H1 (cell line): Measurements from ENCODE around the gene ACSF2. TPM values are rescaled to one million over a fixed set of nuclear protein-coding genes. Genes with fewer than 3 reads are reported as not detected.

Experiments used
- CTCF ChIA-PET: fragments of 300-600 bp; sonication (Branson Sonifier 250); formaldehyde crosslinking; loops from one replicate; lab custom pipeline; 2021; ENCODE audit not compliant: partially characterized antibody; lab: Charles Lee
- POLR2A ChIA-PET: fragments of 300-600 bp; sonication (Branson Sonifier 250); formaldehyde crosslinking; loops from one replicate; lab custom pipeline; 2021; ENCODE audit warnings: inconsistent platforms; ENCODE audit not compliant: partially characterized antibody; lab: Charles Lee
- DNase-seq, 2 experiments: peaks; one replicate each; pipeline versions ENCODE4 v3.0.0 to v3.0.0-alpha.2; 2010 to 2022; ENCODE audit warnings: low spot score in 2 of 2, low read depth in 1 of 2, mixed read lengths in 1 of 2
- FAIRE-seq: peaks from 2 replicates; lab custom pipeline; 2011; peaks lifted over from hg19 to GRCh38; lab: Jason Lieb, UNC
- H2AFZ ChIP-seq: 2 replicates; pipeline ENCODE4 v1.8.1; 2012; ENCODE audit warnings: low read length, inconsistent platforms
- H2AK5ac ChIP-seq: 2 replicates; pipeline ENCODE4 v1.6.1; 2013; ENCODE audit warnings: low read depth, low read length
- H2BK120ac ChIP-seq: replicated peaks from 2 replicates; pipeline ENCODE3; 2013; ENCODE audit warnings: low read depth, low read length, inconsistent platforms
- H2BK12ac ChIP-seq: 2 replicates; pipeline ENCODE4 v1.6.1; 2013; ENCODE audit warnings: low read depth, low read length
- H2BK15ac ChIP-seq: 2 replicates; pipeline ENCODE4 v1.6.1; 2013; ENCODE audit warnings: low read length
- H2BK20ac ChIP-seq: 2 replicates; pipeline ENCODE4 v1.6.1; 2013; ENCODE audit warnings: low read length
- H2BK5ac ChIP-seq: 2 replicates; pipeline ENCODE4 v1.6.1; 2013; ENCODE audit warnings: low read depth, low read length
- H3K14ac ChIP-seq: 2 replicates; pipeline ENCODE4 v1.6.1; 2013; ENCODE audit warnings: inconsistent platforms; ENCODE audit not compliant: insufficient read length
- H3K18ac ChIP-seq: 2 replicates; pipeline ENCODE4 v1.6.1; 2013; ENCODE audit warnings: low read length; ENCODE audit errors: extremely low read depth
- H3K23ac ChIP-seq: 2 replicates; pipeline ENCODE4 v1.6.1; 2013; ENCODE audit warnings: inconsistent platforms; ENCODE audit not compliant: insufficient read length
- H3K23me2 ChIP-seq: 2 replicates; pipeline ENCODE4 v1.6.1; 2013; ENCODE audit warnings: low read depth, low read length
- H3K27ac ChIP-seq: 2 replicates; pipeline ENCODE4 v1.6.1; 2011; ENCODE audit warnings: low read depth, low read length, inconsistent platforms
- H3K27me3 ChIP-seq, 4 experiments: replicated peaks in 1 of 4; 1 replicate in 1 of 4; 2 replicates in 3 of 4; pipeline versions ENCODE4 v1.6.1 to v1.8.1; 2011 to 2013; ENCODE audit warnings: low read length in 3 of 4, mild to moderate bottlenecking in 3 of 4, inconsistent platforms in 2 of 4, mixed read lengths in 2 of 4, moderate library complexity in 1 of 4; ENCODE audit not compliant: control insufficient read depth in 3 of 4, insufficient read depth in 3 of 4; ENCODE audit errors: extremely low read depth in 1 of 4
- H3K36me3 ChIP-seq, 4 experiments: 2 replicates each; pipeline versions ENCODE4 v1.6.1 to v1.8.1; 2011 to 2013; ENCODE audit warnings: mild to moderate bottlenecking in 4 of 4, low read length in 3 of 4, moderate library complexity in 2 of 4, control low read depth in 1 of 4, inconsistent platforms in 1 of 4; ENCODE audit not compliant: insufficient read depth in 4 of 4, control insufficient read depth in 2 of 4
- H3K4ac ChIP-seq: replicated peaks from 2 replicates; pipeline ENCODE3; 2013; ENCODE audit warnings: low read length, low read depth, mixed read lengths, inconsistent platforms; ENCODE audit not compliant: insufficient read length
- H3K4me1 ChIP-seq, 4 experiments: replicated peaks in 1 of 4; 1 replicate in 1 of 4; 2 replicates in 3 of 4; pipeline versions ENCODE4 v1.6.1 to v1.8.1; 2011 to 2013; ENCODE audit warnings: low read length in 3 of 4, inconsistent platforms in 2 of 4, mixed read lengths in 1 of 4; ENCODE audit not compliant: insufficient read depth in 4 of 4, control insufficient read depth in 3 of 4
- H3K4me2 ChIP-seq, 2 experiments: 2 replicates each; pipeline versions ENCODE4 v1.6.1 to v1.8.1; 2011 to 2013; ENCODE audit warnings: low read depth in 2 of 2, low read length in 2 of 2, control low read depth in 1 of 2, inconsistent platforms in 1 of 2, mild to moderate bottlenecking in 1 of 2; ENCODE audit not compliant: insufficient read depth in 1 of 2
- H3K4me3 ChIP-seq, 4 experiments: fragments of 200-600, 300-600 bp in 1 of 4; sonication (generic), shearing (Covaris generic), sonication (Bioruptor Twin) in 1 of 4; 2 replicates each; pipeline versions ENCODE4 v1.5.1 to v1.8.1; 2011 to 2016; ENCODE audit warnings: low read length in 4 of 4, low read depth in 3 of 4, control low read depth in 2 of 4, inconsistent platforms in 2 of 4, mild to moderate bottlenecking in 2 of 4, mixed read lengths in 1 of 4, moderate library complexity in 1 of 4; ENCODE audit not compliant: insufficient read depth in 2 of 4; ENCODE audit errors: extremely low read depth in 1 of 4
- H3K56ac ChIP-seq: replicated peaks from 2 replicates; pipeline ENCODE3; 2013; ENCODE audit warnings: low read depth, mild to moderate bottlenecking, mixed read lengths, low read length, inconsistent platforms; ENCODE audit not compliant: insufficient read length
- H3K79me1 ChIP-seq: 2 replicates; pipeline ENCODE4 v1.6.1; 2013; ENCODE audit warnings: low read depth, low read length, control low read depth
- H3K79me2 ChIP-seq, 2 experiments: 2 replicates each; pipeline versions ENCODE4 v1.6.1 to v1.8.1; 2012 to 2013; ENCODE audit warnings: low read length in 2 of 2, mild to moderate bottlenecking in 2 of 2, inconsistent platforms in 1 of 2; ENCODE audit not compliant: insufficient read depth in 2 of 2, control insufficient read depth in 1 of 2
- H3K9ac ChIP-seq, 4 experiments: replicated peaks in 1 of 4; 1 replicate in 1 of 4; 2 replicates in 3 of 4; pipeline versions ENCODE4 v1.6.1 to v1.8.1; 2011 to 2013; ENCODE audit warnings: low read depth in 3 of 4, low read length in 3 of 4, control low read depth in 2 of 4, mild to moderate bottlenecking in 2 of 4, moderate library complexity in 2 of 4, inconsistent platforms in 1 of 4; ENCODE audit errors: extremely low read depth in 1 of 4
- H3K9me3 ChIP-seq, 2 experiments: 2 replicates each; pipeline versions ENCODE4 v1.6.1 to v1.8.1; 2012 to 2013; ENCODE audit warnings: mild to moderate bottlenecking in 2 of 2, moderate library complexity in 2 of 2, control low read depth in 1 of 2, inconsistent platforms in 1 of 2, low read depth in 1 of 2, low read length in 1 of 2, mixed read lengths in 1 of 2; ENCODE audit not compliant: insufficient read depth in 2 of 2
- H4K20me1 ChIP-seq, 2 experiments: replicated peaks in 1 of 2; 2 replicates each; pipeline versions ENCODE3 to v1.8.1; 2011 to 2013; ENCODE audit warnings: inconsistent platforms in 2 of 2, low read length in 2 of 2, mild to moderate bottlenecking in 1 of 2; ENCODE audit not compliant: insufficient read depth in 2 of 2, control insufficient read depth in 1 of 2
- H4K5ac ChIP-seq: 2 replicates; pipeline ENCODE4 v1.6.1; 2013; ENCODE audit warnings: low read length, low read depth, mixed read lengths, inconsistent platforms; ENCODE audit not compliant: insufficient read length
- H4K8ac ChIP-seq: 2 replicates; pipeline ENCODE4 v1.8.0; 2013; ENCODE audit warnings: mild to moderate bottlenecking, moderate library complexity, low read length, inconsistent platforms; ENCODE audit not compliant: insufficient read depth; ENCODE audit errors: extremely low read depth
- H4K91ac ChIP-seq: replicated peaks from 2 replicates; pipeline ENCODE3; 2013; ENCODE audit warnings: low read length, mixed read lengths, inconsistent platforms; ENCODE audit not compliant: insufficient read length
- WGBS, 2 experiments: shearing (Covaris generic) in 1 of 2; methylation state at CpG; one replicate each; pipeline versions ENCODE4 v1.1.6 to v1.1.7; 2013 to 2015; ENCODE audit warnings: low lambda C conversion rate in 2 of 2, mixed read lengths in 2 of 2, inconsistent platforms in 1 of 2, low coverage in 1 of 2, missing lambda C conversion rate in 1 of 2; ENCODE audit not compliant: insufficient replicate concordance in 2 of 2, insufficient coverage in 1 of 2, insufficient read length in 1 of 2; ENCODE audit errors: extremely low coverage in 1 of 2, missing lambda C conversion rate in 1 of 2; 5-methylcytosine and 5-hydroxymethylcytosine counted together
- polyA plus RNA-seq, 7 experiments: library from polyadenylated mRNA; depleted of rRNA in 3 of 7; stranded (reverse) in 5 of 7; unstranded in 2 of 7; fragments of >200 nt in 5 of 7; fragments of 200-250 nt in 2 of 7; gene quantifications; 1 replicate in 5 of 7; 2 replicates in 1 of 7; 4 replicates in 1 of 7; pipeline versions ENCODE4 v1.2.1 to v1.2.3, GENCODE V29; 2011 to 2013; ENCODE audit warnings: missing spikeins in 2 of 7, mixed read lengths in 2 of 7
- total RNA-seq: library from RNA; stranded (reverse); fragmentation: NEBNext Ultra II Directional; extraction: Animal tissue kit (Norgen Biotek cat#: 25700); gene quantifications from 2 replicates; pipeline ENCODE4 v1.2.1, GENCODE V29; 2021

Gene ACSF2
- total and polyA plus RNA-seq, 2 of the 8 experiments (the other 6 are each of a cell fraction or from before 2014, with no cell fraction given) = 14.5 to 16.3 TPM

DNA sequence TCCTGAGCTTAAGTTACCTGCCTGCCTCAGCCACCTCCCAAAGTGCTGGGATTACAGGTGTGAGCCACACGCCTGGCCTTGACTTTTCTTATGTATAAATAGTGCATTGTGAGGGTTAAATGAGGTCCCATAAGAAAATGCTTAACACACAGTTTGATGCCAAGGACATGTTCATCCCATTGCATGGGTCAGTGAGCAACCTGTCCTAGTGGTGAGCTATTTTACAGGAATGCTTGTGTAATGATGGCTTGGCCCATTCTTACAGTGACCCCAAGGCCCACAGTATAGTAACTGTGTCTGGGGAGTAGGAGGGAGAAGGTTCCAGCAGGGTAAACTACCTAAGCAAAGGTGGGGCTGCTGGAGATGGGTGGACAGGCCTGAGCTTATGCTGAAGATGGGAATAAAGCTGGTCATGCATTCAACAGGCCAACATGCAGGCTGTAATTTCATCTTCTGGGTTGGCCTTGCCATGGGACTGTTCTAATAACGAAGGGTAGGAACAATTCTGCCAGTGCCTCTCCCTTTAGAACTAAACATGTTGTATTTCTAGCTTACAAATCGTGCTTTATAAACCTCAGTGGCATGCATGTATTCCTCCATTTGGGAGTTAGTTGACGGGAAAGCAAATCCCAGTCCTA lies 6.2 kb downstream of the ACSF2 start:
- Histone ChIP-seq H3K9ac (no peak overlapping the region), H3K9me3 (no peaks in the 10 kb centered on the region), H3K79me2 (no peaks in the 10 kb centered on the region), H3K14ac (no peak overlapping the region), H3K4me3 (no peak overlapping the region), H4K20me1 (no peaks in the 10 kb centered on the region), H2BK20ac (no peak overlapping the region), H4K91ac (no peak overlapping the region), H2AK5ac (no peak overlapping the region), H4K8ac (no peak overlapping the region), H3K27me3 (no peaks in the 10 kb centered on the region), H2BK120ac (no peak overlapping the region), H3K36me3 (no peaks in the 10 kb centered on the region), H3K4ac (no peak overlapping the region), H3K23ac (no peak overlapping the region), H3K27ac (no peak overlapping the region), H3K79me1 (no peaks in the 10 kb centered on the region), H2BK12ac (no peak overlapping the region), H3K4me2 (no peak overlapping the region), H3K4me1 (peaks cover 0 to 1% (median under 1%) of the 10 kb centered on the region in 4 experiments; a peak in 2 of 7 replicates), H2BK15ac (no peak overlapping the region), H3K56ac (no peak overlapping the region), H3K23me2 (no peaks in the 10 kb centered on the region), H2AFZ (no peak overlapping the region), H2BK5ac (no peak overlapping the region), H4K5ac (no peak overlapping the region), H3K18ac (no peak overlapping the region)
- ChIA-PET POLR2A (interaction anchor here (0.9 to 1.2 kb wide), 3 partner anchors 9 to 85 kb away, joined by 3 read pairs; no protein-coding TSS in a partner anchor), CTCF (interaction anchor here (0.7 to 8.3 kb wide), 4 partner anchors 11 to 36 kb away, joined by 3 to 87 read pairs (median 4); partner anchors contain the start of gene LRRC59)
- DNase-seq (no peak), FAIRE-seq (no peak)
- WGBS, 2 experiments = 84% methylated on average over 4 of the region's 4 CpGs; no CpG with 5 or more reads in 1 of the 2 experiments
